NB4 (cell line): Measurements from ENCODE around the gene CIT.

ENCODE experiments used
- DNase-seq: peaks from one replicate; pipeline ENCODE4 v3.0.0; 2010; ENCODE audit warnings: low read depth
- H3K4me3 ChIP-seq: one replicate; pipeline ENCODE4 v1.5.1; 2011; ENCODE audit warnings: mild to moderate bottlenecking, low read depth, low read length, moderate library complexity
- CTCF ChIP-seq: IDR thresholded peaks from one replicate; pipeline ENCODE4 v1.5.1; 2012; ENCODE audit warnings: low read depth, low read length
- MYC ChIP-seq: IDR thresholded peaks from 2 replicates; pipeline ENCODE4 v1.6.1; 2011; ENCODE audit warnings: low read depth, low read length
- POLR2A ChIP-seq: IDR thresholded peaks from 2 replicates; pipeline ENCODE4 v1.6.1; 2011; ENCODE audit warnings: mild to moderate bottlenecking; ENCODE audit not compliant: insufficient read length; ENCODE audit errors: extremely low read depth
- TF ChIP-seq, protein P1 (sequence below): IDR thresholded peaks from 2 replicates; pipeline ENCODE4 v1.6.1; 2011; ENCODE audit warnings: low read depth, low read length

Gene CIT

GRCh38 chr12:119671070-119671469 is 206.1 kb downstream of the CIT start:
- DNase-seq: no peak
- no peak overlapping the region for H3K4me3 ChIP-seq
- TF ChIP-seq, protein P1, sequence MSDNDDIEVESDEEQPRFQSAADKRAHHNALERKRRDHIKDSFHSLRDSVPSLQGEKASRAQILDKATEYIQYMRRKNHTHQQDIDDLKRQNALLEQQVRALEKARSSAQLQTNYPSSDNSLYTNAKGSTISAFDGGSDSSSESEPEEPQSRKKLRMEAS: no peak
- TF ChIP-seq MYC (no peak), POLR2A (no peak), CTCF (no peak)

DNA sequence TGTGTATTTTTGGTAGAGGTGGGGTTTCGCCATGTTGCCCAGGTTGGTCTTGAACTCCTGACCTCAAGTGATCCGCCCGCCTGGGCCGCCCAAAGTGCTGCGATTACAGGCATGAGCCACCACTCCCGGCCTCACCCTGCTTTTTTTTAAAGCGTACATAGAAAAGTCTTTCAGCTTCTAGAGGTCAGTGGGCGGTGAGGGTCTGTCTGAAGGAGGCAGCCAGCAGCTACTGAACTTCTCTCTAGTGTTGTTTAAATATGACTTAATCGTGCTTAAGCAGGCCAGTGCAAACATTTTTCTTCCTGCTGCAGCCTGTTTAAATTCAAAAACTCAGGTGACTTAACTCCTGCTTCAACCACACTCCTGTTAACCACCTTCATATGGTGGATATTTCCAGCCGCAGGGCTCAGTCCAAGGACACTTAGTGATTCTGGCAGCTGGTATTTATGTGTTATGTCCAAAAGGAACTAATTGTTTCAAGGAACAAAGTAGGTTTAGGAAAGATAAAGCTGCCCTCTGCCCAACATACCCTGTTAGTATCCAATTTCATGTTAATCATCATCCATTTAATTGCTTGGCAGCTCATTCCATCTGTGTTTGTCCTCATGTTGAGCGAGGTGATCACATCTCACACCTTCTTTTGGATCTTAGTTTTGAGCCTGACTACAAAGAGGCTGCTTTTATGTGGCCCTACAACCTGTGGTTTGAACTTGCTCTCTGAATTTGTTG is 207.2 kb downstream of the CIT start:
- H3K4me3 ChIP-seq: peak overlapping the region; percentile 45
- DNase-seq: no peak
- TF ChIP-seq POLR2A (no peak), MYC (no peak), CTCF (no peak)
- TF ChIP-seq, protein P1: no peak

DNA sequence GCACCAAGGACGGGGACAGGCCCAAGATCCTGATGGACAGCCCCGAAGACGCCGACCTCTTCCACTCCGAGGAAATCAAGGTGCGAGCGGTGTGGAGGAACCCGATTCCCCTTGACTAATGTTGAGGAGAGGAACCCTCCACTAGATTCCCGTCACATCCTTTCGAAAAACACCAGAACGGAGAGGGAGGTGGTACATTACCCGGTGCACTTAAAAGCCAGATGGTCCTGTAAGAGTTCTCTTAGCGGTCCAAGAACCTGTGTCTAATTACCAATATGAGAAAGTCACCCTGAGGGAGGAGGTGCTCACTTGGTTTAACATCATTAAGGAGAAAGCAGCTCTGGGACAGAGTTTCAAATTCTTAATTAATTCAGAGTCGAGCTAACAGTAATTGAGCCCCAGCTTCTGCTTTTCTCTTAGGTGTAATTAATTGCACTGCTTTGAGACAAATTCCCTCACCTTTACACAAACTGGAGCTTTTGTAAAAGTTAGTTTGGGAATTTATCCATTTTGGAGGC is 208.7 kb downstream of the CIT start:
- TF ChIP-seq CTCF: no peak
- TF ChIP-seq MYC: no peak
- TF ChIP-seq, protein P1: no peak; the same call in 1 of the 2 replicates
- no peak for TF ChIP-seq POLR2A
- peak overlapping the region; percentile 91 for H3K4me3 ChIP-seq
- no peak for DNase-seq

GRCh38 chr12:119667577-119668323 is 209.4 kb downstream of the CIT start, which contains the start of gene PRKAB1:
PRKAB1 (plus strand) TSS chr12:119668133; CDS start chr12:119668245, 112 bp downstream.
- peak within 1 kb of the TSS; percentile 91 for H3K4me3 ChIP-seq
- TF ChIP-seq MYC (peak; percentile 96), CTCF (peak; percentile 96), POLR2A (peak; percentile 81)
- TF ChIP-seq, protein P1: peak; percentile 77

GRCh38 chr12:119666900-119667576 is 210.1 kb downstream of the CIT start:
- peak overlapping the region; percentile 70 for H3K4me3 ChIP-seq
- peak; percentile 49 for DNase-seq
- TF ChIP-seq CTCF: no peak
- TF ChIP-seq MYC: no peak
- TF ChIP-seq, protein P1: no peak; the same call in 1 of the 2 replicates
- TF ChIP-seq POLR2A: no peak

More at GRCh38 chr12:119667577-119668323, 209.4 kb downstream of the CIT start, which contains the start of gene PRKAB1:
- DNase-seq: peak; percentile 100
